Measurements from ENCODE around the gene NINL.

DNA sequence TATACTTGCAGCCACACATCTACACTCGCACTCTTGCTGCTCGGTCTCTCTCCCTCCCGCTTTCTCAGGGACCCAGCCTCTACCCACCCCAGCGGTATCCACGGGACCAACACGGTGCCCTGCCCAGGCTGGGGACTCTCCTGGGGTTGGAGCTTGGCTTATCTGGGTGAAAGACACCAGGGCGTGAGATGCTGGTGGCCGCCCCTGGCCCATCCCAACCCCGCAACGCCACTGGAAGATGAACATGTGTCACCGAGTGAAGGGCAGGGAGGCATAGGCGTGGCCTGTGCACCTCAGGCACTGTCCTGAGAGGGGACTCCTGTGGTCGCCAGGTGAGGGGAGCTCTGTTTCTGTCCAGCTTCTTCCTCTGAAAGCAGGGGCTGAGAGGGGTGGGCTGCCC lies 47.4 kb downstream of the NINL start:
- no peak for TF ChIP-seq POLR2A (IDR thresholded peaks at IDR 0.05)
- TF ChIP-seq, protein P1, sequence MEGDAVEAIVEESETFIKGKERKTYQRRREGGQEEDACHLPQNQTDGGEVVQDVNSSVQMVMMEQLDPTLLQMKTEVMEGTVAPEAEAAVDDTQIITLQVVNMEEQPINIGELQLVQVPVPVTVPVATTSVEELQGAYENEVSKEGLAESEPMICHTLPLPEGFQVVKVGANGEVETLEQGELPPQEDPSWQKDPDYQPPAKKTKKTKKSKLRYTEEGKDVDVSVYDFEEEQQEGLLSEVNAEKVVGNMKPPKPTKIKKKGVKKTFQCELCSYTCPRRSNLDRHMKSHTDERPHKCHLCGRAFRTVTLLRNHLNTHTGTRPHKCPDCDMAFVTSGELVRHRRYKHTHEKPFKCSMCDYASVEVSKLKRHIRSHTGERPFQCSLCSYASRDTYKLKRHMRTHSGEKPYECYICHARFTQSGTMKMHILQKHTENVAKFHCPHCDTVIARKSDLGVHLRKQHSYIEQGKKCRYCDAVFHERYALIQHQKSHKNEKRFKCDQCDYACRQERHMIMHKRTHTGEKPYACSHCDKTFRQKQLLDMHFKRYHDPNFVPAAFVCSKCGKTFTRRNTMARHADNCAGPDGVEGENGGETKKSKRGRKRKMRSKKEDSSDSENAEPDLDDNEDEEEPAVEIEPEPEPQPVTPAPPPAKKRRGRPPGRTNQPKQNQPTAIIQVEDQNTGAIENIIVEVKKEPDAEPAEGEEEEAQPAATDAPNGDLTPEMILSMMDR (IDR thresholded peaks at IDR 0.05 in 8 of 11, conservative IDR thresholded peaks at IDR 0.05 in 3 of 11): no peak

Data from spleen (tissue), 7 donors.